Measurements from ENCODE around the gene CAMKK1. TPM values are rescaled to one million over a fixed set of nuclear protein-coding genes. Genes with fewer than 3 reads are reported as not detected.

Gene CAMKK1
- total RNA-seq, 2 donors from 2014 or later = 9.2 to 9.3 TPM

DNA sequence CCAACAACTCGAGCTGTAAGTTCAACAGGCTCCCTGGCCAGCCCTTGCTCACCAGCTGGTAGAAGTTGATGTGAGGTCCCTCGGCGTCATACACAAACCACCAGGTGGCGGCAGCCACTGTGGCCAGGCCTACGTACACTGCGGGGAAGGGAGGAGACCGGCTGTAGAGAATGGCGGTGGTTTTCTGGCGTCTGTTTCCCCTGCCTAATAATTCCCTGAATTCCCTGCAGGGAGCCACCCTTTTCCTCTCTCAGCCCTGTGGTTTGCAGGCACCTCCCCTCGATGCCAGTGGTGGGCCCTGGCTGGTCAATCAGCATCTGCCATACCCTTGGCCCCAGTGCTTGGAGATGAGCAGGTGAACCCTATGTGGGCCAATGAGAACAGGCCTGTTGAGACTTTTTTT lies 42.3 kb upstream of the CAMKK1 start:
- no peak overlapping the region for H3K4me3 ChIP-seq
- H3K36me3 ChIP-seq (replicated peaks in 1 of 2; ENCODE audit: insufficient read depth in 1 of 2, low read depth in 2 of 2) = peaks cover 0 to 8% of the 10 kb centered on the region in 2 donors
- 33 to 71% methylated on average over 1 to 10 of the region's 10 CpGs for WGBS, 2 donors
- TF ChIP-seq, protein P1, sequence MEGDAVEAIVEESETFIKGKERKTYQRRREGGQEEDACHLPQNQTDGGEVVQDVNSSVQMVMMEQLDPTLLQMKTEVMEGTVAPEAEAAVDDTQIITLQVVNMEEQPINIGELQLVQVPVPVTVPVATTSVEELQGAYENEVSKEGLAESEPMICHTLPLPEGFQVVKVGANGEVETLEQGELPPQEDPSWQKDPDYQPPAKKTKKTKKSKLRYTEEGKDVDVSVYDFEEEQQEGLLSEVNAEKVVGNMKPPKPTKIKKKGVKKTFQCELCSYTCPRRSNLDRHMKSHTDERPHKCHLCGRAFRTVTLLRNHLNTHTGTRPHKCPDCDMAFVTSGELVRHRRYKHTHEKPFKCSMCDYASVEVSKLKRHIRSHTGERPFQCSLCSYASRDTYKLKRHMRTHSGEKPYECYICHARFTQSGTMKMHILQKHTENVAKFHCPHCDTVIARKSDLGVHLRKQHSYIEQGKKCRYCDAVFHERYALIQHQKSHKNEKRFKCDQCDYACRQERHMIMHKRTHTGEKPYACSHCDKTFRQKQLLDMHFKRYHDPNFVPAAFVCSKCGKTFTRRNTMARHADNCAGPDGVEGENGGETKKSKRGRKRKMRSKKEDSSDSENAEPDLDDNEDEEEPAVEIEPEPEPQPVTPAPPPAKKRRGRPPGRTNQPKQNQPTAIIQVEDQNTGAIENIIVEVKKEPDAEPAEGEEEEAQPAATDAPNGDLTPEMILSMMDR (IDR thresholded peaks at IDR 0.05) = peak; percentile 53 to 85 (median 71)
- TF ChIP-seq POLR2A (IDR thresholded peaks at IDR 0.05) = no peak
- ATAC-seq = peak; percentile 90
- no peaks in the 10 kb centered on the region for H3K9me3 ChIP-seq
- intact Hi-C loops (cut with DNase I) = loop anchor here (10.0 kb wide), 1 partner anchor 70 kb away; no protein-coding TSS in a partner anchor
- no peak overlapping the region for H3K27ac ChIP-seq
- peak; percentile 75 to 80 (median 78) for DNase-seq
- no peaks in the 10 kb centered on the region for H3K27me3 ChIP-seq
- H3K4me1 ChIP-seq = no peaks in the 10 kb centered on the region

DNA sequence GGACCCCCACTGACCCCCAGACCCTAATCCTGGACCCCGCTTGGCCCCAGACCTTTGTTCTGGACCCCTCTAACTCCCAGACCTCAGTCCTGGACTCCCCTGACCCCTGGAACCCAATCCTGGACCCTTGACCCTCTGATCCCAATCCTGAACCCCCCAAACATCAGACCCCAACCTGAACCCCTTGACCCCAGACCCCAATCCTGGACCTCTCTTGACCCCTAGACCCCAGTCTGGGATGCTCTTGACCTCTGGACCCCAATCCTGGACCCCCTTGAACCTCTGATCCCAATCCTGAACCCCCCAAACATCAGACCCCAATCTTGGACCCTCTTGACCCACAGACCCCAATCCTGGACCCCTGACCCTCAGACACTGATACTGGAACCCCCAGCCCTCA lies 36.9 kb upstream of the CAMKK1 start:
- Histone ChIP-seq H3K36me3 (replicated peaks in 1 of 2; ENCODE audit: insufficient read depth in 1 of 2, low read depth in 2 of 2) (no peaks in the 10 kb centered on the region), H3K27me3 (no peaks in the 10 kb centered on the region), H3K4me1 (no peaks in the 10 kb centered on the region), H3K4me3 (no peak overlapping the region), H3K27ac (no peak overlapping the region), H3K9me3 (no peaks in the 10 kb centered on the region)
- TF ChIP-seq, protein P1 (IDR thresholded peaks at IDR 0.05) = no peak
- no peak for TF ChIP-seq POLR2A (IDR thresholded peaks at IDR 0.05)
- intact Hi-C loops (cut with DNase I) = loop anchor here (10.0 kb wide), 1 partner anchor 75 kb away; no protein-coding TSS in a partner anchor
- 89 to 100% methylated on average over 1 of the region's 1 CpG for WGBS, 2 donors
- no peak for ATAC-seq
- DNase-seq = no peak

DNA sequence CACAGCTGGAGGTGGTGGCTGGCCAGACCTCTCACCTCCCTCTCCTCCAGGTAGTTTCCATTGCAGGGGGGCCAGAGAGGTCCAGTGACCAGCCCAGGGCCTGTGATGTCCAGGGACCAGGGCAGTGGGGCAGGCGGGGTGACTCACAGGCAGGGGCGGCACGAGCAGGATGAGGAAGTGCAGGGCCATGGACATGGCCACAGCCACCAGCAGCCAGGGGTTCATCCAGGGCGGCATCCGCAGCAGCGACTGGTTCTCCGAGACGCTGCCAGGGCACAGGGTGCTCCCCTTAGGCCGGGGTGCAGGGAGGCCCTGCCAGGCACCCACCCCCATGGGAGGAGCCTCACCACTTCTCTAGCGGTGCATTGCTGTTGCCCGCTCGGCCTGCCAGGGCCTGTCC lies 36.3 kb upstream of the CAMKK1 start:
- no peak overlapping the region for H3K4me3 ChIP-seq

DNA sequence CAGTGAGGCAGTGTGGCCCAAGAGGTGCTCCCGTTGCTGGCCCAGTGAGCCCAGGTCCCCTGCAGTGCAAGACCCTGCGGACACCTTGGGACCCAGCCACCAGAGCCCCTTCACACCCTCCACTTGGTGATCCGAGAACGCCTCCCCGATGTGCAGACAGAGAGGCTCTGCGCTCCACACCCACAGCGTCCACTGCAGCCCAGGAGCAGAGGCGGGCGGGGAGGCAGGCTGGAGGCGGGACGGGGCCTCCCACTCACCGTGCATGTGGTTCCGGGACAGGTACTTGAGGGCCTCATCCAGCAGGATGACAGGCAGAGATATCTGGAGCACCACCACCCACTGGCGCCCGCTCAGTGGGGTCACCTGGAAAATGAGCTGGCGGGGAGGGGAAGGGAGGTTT lies 35.6 kb upstream of the CAMKK1 start:
- H3K4me1 ChIP-seq = no peaks in the 10 kb centered on the region
- DNase-seq (no peak), ATAC-seq (no peak)
- no peak overlapping the region for H3K4me3 ChIP-seq
- H3K36me3 ChIP-seq (replicated peaks in 1 of 2; ENCODE audit: insufficient read depth in 1 of 2, low read depth in 2 of 2) = no peaks in the 10 kb centered on the region
- 91 to 100% methylated on average over 4 to 15 of the region's 16 CpGs for WGBS, 2 donors
- H3K27me3 ChIP-seq = no peaks in the 10 kb centered on the region
- TF ChIP-seq POLR2A (IDR thresholded peaks at IDR 0.05) = no peak
- TF ChIP-seq, protein P1 (IDR thresholded peaks at IDR 0.05) = no peak
- H3K27ac ChIP-seq = no peak overlapping the region
- intact Hi-C loops (cut with DNase I) = no loop called here
- H3K9me3 ChIP-seq = no peaks in the 10 kb centered on the region

More for the DNA sequence above, 36.3 kb upstream of the CAMKK1 start:
- H3K36me3 ChIP-seq (replicated peaks in 1 of 2; ENCODE audit: insufficient read depth in 1 of 2, low read depth in 2 of 2) = no peaks in the 10 kb centered on the region
- ATAC-seq (no peak), DNase-seq (no peak)
- no peak overlapping the region for H3K27ac ChIP-seq
- 93% methylated on average over 12 of the region's 12 CpGs; no CpG with 5 or more reads in 1 of the 2 donors for WGBS, 2 donors
- intact Hi-C loops (cut with DNase I) = no loop called here
- no peaks in the 10 kb centered on the region for H3K27me3 ChIP-seq
- TF ChIP-seq, protein P1 (IDR thresholded peaks at IDR 0.05) = no peak
- no peak for TF ChIP-seq POLR2A (IDR thresholded peaks at IDR 0.05)
- H3K4me1 ChIP-seq = no peaks in the 10 kb centered on the region
- no peaks in the 10 kb centered on the region for H3K9me3 ChIP-seq

DNA sequence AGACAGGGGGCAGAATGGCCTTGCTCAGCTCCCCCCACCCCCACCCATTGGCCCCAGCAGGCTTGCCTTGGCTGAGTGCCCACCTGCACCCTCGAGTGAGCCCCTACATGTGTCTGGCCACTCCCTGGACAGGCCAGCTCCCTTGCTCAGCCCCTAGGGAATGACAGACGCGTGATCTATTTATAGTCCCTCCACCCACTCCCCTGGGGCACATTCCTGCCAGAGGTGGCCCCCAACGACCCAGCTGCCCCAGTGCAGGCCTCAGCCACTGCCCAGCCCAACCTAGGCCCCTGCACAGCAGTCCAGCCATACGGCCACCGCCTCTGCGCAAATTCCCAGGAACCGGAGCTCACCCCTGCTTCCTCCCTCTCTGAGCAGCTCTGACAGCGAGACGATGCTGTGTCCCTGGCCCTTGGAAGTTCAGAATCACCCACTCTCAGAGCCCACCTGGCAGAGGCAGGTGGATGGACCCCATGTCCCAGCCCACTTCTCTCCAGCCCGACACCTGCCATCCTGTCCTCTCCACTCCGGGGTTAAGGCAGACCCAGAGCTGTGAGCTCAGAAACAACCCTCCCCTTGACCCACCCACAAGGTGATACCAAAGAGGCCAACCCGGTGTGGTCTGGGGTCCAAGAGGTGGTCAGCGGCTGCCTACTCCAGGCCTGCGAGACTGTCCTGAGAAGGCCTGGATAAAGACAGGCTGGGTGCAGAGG lies 34.9 kb upstream of the CAMKK1 start:
- DNase-seq (no peak), ATAC-seq (no peak)
- 79 to 82% methylated on average over 11 to 15 of the region's 15 CpGs for WGBS, 2 donors
- intact Hi-C loops (cut with DNase I) = no loop called here
- Histone ChIP-seq H3K4me1 (no peaks in the 10 kb centered on the region), H3K27ac (no peak overlapping the region), H3K27me3 (no peaks in the 10 kb centered on the region), H3K4me3 (no peak overlapping the region), H3K36me3 (replicated peaks in 1 of 2; ENCODE audit: insufficient read depth in 1 of 2, low read depth in 2 of 2) (no peaks in the 10 kb centered on the region), H3K9me3 (no peaks in the 10 kb centered on the region)
- TF ChIP-seq POLR2A (IDR thresholded peaks at IDR 0.05) = no peak
- TF ChIP-seq, protein P1 (IDR thresholded peaks at IDR 0.05) = no peak
